Stimulated activated CD8-positive, alpha-beta memory T cell treated with anti-CD3 and anti-CD28 coated beads, Interleukin-4, amount 100 ng/mL, for 48 hours (primary cell): ENCODE data around the gene SGSH.
"Not testable (repeated sequence)": the region's sequence is repeated elsewhere in the genome, so short reads cannot be mapped to it uniquely, and the experiment has no call there.

Source experiments
- DNase-seq: peaks from one replicate; pipeline ENCODE4 v3.0.0-alpha.2; 2020

Gene SGSH

DNA sequence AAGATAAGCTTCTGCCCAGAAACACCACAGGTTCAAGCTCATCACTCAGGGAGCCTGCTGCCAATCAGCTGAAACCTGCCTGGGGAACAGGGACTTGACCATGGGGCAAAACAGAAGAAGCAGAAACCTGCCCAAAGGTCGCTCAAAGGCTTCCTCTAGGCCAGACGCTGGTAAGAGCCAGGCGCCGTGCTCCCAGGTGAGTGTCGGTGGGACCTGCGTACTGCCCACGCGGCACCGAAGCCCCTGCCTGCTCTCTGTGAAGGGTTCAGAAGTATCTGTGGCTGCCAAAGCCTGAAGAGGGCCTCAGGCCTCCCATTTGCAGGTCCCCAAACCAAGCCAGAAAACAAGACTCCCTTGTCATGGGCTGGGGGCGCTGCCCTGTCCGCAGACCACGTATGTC lies 10.4 kb downstream of the SGSH start:
- no peak for DNase-seq

DNA sequence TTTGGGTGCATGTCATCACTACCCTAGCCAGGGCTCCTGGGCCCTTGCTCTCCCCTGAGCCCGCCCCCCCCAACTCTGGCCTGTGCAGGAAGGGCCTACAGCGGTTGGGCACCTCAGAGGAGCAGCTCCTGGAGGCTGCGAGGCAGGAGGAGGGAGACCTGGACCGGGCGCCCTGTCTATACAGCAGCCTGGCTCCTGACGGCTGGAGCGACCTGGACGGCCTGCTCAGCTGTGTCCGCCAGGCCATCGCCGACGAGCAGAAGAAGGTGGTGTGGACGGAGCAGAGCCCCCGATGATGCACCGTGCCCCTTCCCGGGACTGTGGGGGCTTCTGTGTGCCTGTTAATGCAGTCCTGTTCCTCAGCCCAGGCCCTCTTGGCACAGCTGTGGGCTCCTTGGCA lies 12.1 kb downstream of the SGSH start:
- DNase-seq = no peak

DNA sequence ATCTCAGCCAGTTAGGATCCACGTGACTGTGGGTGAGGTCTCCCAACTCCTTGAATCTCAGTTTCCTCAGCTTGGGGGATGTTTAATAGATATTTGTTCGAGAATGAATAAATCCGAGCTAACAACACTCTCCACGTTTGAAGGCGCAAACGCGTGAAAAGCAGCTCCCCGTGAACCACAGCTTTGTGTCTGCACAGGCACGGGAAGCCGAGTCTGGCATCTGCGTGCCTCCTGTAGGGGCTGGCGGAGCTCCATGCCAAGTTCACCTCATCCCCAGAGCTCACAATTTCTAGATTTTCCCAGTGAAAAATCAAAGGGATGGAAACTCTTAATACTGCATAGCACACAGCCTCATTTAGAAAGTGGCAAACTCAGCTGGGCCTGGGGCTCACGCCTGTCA lies 14.3 kb downstream of the SGSH start:
- no peak for DNase-seq

DNA sequence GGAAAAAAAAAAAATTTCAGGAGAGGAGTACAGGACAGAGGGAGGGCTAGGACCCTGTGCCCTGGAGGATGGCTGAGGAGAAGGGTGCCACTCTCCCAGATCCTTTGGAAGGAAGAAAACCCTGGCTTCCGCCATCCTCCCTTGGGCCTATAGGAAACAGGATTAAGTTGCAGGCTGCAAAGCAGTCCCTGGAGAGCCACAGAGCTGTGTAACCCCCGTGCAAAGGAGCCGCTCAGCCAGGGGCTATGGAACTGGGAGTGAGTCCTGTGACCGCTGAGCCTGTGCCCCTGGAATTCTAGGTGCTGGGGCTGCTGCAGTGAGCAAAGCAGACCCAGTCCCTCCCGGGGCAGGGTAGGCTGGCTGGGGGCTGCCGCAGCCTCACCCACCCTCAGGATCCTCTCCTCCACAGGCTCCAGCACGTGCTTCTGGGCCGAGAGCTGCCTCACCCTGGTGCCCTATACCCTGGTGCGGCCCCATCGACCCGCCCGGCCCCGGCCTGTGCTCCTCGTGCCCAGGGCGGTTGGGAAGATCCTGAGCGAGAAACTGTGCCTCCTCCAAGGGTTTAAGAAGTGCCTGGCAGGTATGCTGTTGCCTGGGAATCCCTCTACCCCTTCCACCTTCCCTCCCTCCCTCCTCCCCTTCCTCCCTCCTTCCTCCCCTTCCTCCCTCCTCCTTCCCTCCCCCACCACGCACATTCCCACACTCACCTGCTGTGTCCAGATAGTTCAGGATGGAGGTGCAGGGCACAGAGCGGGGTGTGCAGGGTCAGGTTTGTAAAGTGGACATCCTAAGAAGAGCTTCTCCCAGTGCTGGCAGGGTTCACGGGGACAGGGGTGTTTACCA lies 15.3 kb downstream of the SGSH start:
- no peak for DNase-seq

DNA sequence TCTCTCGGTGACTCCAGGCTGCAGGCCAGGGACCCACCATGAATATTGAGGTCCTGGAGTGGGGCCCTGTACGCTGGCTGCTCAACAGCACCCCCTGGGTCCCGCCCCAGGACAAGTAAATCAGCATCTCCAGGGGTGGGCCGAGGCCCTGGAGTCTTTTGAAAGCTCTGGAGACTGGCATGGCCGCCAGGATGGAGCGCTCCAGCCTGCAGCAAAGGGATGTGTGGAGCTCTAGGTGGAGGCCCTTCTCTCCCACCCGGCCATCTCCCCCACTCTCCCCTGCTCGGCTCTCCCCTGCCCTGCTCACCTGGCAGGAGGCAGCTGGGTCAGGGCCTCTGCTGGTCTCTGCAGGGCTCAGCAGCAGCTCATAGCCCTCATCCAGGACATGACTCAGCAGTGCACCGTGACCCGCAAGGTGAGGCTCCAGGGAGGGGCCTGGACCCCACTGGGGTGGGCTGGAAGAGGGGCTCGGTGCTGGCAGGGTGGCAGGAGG lies 16.6 kb downstream of the SGSH start:
- DNase-seq = no peak

DNA sequence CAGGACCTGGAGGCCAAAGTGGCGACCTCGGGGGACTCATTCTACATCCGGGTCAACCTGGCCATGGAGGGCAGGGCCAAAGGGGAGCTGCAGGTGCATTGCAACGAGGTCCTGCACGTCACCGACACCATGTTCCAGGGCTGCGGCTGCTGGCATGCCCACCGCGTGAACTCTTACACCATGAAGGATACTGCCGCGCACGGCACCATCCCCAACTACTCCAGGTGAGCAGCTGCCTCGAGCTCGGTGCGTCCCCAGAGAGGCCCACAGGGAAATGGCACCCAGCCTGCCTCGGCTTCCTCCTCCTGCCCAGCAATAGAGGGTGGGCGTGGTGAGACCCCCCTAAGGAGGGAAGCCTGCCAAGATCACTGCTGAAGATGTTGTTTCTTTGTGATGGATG lies 17.9 kb downstream of the SGSH start:
- DNase-seq = no peak

DNA sequence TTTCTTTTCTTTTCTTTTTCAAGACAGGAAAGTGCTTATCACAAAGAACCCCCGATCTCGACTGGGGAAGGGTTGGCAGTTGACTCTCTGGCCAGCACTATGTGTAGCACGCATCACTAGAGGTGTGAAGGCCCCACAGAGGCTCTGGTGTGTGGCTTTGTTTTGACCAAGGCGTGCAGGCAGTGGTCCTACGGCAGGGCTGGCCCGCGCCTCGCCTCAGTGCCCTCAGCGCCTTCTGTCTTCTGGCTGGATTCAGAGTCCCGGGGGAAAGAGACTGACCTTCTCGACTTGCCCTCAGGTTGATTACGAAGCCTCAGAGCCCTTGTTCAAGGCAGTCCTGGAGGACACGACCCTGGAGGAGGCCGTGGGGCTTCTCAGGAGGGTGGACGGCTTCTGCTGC lies 18.7 kb downstream of the SGSH start:
- no peak for DNase-seq

DNA sequence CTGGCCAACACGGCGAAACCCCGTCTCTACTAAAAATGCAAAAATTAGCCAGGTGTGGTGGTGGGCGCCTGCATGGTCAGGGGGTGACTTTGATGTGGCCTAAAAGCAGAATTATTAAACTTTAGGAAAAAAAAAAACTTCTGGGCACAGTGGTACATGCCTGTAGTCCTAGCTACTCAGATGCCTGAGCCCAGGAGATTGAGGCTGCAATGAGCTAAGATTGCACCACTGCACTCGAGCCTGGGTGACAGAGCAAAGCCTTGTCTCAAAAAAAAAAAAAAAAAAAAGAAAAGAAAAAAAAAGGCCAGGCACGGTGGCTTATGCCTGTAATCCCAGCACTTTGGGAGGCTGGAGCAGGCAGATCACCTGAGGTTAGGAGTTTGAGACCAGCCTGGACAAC lies 20.8 kb downstream of the SGSH start:
- not testable (repeated sequence) for DNase-seq

DNA sequence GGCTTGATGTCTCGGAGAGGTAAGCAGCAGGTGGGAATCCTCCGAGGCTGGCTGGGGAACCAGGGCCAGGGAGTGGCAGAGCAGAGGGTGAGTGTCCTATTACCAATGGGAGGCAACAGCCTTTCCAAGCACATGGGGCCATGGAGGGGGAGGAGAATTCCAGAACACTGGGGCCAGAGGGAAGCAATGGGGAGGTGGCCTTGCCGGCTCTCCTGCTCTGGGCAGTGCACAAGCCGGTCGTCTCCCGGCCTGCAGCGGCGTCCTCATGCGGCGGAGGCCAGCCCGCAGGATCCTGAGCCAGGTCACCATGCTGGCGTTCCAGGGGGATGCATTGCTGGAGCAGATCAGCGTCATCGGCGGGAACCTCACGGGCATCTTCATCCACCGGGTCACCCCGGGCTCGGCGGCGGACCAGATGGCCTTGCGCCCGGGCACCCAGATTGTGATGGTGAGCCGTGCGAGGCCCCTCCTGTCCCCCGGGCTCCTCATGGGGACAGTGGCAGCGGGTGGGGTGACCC lies 21.9 kb downstream of the SGSH start:
- DNase-seq = no peak

DNA sequence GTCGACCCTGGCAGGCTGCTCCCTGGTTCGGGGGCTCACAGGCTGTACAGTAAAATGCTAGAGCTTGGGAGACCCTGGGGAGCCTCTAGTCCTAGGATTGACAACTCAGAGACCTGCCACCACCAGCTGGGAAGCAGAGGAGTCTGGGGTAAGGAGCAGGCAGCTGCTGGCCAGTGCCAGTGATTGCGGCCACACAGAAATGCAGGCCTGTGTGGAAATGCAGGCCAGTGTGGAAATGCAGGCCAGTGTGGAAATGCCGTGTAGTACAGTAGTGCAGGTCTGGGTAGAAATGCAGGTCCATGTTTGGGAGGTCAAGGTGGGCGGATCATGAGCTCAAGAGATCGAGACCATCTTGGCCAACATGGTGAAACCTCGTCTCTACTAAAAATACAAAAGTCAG lies 23.5 kb downstream of the SGSH start:
- DNase-seq = no peak

DNA sequence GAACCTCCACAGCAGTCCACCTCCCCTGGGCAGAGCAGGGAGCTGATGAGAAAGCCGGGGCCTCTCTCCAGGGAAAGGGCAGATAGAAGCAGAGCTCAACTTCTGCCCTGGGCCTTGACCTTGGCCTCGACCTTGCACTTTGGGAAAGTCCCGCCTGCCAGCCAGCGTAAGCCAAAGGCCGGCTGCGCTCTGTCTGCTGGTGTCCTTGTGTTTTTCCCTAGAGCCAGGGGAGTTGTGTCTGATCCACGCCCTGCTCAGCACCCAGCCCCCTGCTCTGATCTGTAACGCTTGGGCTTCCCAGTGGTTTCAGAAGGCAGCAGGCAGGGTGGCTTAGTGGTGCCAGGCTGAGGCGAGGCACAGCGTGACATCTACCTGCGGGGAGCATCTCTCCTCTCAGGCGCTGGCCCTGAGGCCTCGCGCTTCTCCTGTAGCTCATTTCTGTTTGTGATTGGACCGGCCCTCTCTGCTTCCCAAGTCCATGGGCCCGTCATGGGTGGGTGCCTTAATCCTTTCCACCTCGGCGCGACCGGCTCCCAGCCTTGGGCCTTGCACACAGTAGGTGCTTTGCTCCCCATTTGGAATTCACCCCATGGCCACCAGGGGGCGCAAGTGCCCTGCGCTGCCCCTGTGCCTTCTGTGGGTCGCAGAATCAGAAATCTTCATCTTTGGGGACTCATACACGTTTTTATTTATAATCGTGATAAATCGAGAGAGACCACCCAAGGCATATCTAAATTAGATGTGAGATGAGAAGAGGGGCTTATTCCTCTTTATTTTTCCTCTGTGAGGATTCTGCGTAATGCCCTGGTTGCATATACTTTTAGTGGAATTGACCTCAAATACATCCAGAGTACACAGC lies 24.2 kb downstream of the SGSH start:
- DNase-seq = peak; percentile 71

DNA sequence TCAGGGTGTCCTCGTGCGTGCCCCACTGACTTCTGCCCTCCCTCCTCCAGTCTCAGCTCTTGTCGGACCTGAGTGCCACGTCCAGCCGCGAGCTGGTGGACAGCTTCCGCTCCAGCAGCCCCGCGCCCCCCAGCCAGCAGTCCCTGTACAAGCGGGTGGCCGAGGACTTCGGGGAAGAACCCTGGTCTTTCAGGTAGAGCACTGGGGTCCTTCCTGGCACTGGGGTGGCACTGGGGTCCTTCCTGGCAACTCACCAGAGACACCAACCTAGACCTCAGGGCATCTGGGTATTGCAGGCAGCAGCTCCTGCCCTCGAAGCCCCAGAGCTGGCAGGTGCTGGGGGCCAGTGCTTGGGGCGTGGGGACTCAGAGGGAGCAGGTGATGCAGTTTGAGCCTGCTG lies 25.0 kb downstream of the SGSH start:
- DNase-seq = no peak

DNA sequence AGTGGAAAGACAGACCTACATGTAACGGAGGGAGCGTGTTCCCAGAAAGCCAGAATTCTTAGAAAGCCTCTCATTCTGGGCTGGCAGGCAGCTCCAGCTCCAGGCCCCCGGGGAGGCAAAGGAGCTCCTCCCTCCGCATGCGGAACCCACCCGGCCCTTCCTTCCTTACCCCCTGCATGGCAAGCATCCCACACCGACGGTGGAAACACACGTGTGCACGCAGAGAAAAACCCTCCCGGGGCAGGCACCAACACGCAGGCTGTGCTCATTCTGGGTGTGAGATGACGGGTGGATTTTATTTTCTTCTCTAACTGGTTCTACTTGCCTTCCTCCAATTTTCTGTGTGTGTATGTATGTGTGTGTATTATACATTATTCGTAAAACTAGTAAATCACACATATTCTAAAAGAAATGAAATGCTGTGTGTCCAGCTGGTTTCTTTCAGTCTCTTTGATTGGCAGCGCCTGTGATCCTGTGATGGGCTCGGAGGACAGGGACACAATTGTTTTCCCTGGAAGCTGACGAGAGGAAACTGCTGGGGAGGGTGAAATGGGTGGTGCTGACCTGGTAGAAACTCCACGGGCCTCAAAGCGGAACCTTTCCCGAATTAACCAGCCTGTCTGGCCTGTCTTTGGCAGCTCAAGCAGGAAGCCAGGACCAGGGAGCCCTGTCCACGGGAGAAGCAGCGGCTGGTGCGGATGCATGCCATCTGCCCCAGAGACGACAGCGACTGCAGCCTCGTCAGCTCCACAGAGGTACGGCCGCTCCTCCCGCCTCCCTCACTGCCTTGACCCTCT lies 28.1 kb downstream of the SGSH start:
- DNase-seq = no peak

DNA sequence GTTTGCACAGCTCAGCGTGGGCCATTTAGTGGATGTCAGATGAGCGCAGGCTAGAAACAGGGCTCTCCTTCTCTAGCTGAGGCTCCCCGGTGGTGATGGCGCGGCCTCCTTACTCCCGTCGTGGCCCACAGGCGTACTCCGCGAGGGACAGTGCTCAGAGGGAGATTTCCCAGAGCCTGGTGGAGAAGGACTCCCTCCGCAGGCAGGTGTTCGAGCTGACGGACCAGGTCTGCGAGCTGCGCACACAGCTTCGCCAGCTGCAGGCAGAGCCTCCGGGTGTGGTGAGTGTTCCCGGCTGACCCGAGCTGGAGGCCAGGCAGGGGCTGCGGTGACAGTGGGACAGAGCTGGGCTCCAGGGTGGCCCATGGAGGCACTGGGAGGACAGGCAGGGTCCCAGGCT lies 28.9 kb downstream of the SGSH start:
- no peak for DNase-seq

DNA sequence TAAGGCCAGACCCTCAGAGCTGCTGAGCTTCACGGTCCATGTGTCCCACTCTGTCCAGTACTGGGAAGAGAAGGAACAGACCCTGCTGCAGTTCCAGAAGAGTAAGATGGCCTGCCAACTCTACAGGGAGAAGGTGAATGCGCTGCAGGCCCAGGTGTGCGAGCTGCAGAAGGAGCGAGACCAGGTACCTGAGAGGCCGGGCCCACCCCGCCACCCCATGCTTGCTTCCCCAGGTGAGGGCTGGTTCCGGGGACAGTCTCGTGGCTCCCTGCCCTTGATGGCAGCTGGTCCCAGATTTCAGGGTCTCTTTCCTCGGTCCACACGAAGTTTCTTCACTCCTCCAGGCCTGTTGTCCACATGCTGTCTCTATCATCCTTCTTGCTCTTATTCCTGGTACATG lies 29.4 kb downstream of the SGSH start:
- DNase-seq = no peak

DNA sequence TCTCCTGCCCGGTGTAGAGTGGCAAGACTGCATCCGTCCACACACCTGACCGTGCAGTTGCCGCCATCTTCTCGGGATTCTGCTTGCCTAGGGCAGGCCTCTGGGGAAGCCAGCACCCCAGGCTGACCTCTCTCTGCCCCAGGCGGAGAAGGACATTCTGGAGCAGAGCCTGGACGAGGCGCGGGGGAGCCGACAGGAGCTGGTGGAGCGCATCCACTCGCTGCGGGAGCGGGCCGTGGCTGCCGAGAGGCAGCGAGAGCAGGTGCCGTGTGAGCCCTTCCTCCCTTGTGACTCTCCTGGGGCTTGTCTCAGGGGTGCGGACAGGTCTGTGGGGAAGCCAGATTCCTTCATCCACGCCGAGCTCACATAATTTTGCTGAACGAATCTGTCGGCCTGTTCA lies 30.5 kb downstream of the SGSH start:
- no peak for DNase-seq

DNA sequence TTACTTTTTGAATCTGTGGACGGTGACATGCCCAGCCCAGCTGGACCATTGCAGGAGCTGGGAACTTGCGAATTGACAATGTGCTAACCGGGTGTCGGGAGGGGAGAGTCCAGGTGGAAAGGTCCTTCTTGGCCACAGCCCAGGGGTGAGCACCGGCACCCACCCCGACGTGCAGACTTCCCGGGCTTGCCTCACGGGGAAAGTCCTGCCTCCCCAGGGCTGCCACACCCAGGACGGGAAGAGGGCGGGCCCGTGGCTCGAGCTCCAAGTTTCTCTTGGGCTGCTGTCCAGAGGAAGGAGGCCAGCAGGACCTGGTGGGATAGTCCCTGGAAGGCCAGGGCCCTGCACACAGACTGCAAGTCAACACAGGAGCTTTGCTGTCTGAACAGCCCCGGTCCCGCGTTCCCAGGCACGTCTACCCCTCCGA lies 32.6 kb downstream of the SGSH start:
- DNase-seq = no peak

DNA sequence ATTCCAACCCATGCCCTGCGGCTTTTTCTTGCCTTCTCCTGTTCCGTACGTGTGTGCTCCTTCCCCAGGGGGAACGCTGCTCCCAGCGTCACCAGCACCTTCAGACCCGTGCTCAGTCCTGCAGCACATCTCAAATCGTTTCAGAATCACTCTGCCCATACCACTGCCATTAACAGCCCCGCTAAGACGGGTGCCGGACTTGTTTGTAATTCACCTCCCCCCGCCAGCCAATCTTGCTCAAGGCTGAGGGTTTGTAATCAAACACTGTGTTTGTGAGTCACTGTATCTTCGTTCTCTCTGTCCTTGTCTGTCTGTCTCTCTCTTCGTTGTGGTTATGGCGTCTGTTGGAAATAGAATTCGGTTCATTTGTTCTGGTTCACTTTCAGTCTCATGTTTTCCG lies 33.0 kb downstream of the SGSH start:
- no peak for DNase-seq

DNA sequence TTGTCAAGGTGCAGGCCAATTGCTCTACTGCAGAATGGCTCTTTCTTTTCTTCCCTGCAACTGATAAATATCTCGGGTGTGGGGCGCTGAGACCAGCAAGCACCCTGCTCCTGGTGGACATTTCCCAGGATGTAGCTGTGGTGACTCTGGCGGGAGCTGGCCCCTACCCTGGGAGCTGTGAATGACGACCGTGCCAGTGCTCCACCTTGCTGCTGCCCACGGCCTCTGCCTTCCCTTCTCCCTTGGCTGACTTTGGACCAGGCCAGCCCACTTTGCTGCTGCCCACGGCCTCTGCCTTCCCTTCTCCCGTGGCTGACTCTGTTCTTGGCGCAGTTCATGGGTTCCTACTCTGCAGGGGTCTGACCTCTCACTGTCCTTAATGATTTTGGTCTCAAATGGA lies 34.2 kb downstream of the SGSH start:
- no peak for DNase-seq

DNA sequence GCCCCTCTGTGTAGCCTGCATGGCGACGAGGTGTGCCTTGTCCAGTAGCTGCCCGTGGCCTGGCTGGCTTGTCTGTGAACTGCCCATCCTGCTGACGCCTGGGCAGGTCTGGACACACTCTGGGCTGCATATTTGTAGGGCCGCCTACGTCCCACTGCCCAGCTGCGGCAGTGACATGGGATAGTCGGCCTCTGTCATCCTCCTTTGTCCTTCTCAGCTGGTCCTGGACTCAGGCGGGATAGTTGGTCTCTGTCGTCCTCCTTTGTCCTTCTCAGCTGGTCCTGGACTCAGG lies 35.8 kb downstream of the SGSH start:
- no peak for DNase-seq

DNA sequence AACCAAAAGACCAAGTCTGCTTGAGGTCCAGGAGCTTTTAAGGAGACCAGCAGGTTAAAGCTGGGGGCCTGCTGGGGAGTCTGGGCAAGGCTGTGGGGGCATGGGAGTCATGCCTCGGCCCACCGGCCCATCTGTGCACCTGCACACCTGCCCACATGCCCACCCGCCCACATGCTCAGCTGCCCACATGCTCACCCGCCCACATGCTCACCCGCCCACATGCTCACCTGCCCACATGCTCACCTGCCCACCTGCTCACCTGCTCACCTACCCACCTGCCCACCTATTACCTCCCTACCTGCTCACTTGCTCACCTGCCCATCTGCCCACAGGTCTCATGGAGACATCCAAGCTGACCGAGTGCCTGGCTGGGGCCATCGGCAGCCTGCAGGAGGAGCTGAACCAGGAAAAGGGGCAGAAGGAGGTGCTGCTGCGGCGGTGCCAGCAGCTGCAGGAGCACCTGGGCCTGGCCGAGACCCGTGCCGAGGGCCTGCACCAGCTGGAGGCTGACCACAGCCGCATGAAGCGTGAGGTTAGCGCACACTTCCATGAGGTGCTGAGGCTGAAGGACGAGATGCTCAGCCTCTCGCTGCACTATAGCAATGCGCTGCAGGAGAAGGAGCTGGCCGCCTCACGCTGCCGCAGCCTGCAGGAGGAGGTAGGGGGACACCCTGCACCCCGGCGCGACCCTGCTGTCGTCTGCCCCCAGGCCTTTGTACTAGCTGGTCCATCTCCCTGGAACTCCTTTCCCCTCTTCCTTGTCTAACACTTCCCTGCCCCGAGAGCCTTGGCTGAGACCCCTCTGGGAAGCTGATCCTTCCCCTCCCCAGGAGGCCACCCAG lies 36.3 kb downstream of the SGSH start:
- no peak for DNase-seq

DNA sequence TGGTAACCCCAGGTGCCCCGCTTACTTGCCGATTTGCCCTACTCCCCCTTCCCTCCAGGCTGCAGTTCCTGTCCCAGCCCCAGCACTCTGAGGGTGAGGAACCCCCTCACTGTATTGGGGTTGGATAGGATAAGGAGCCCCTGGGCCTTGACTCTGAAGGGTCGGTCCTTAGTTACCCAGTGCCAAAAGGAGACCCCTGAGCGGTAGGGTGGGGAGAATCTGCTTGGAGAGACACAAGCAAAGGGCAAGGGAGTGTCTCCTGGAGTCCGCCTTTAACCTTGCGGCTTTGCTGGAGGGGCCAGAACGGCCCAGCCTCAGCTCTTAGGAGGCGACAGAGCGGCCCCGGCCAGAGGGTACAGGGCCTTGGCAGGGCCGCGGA lies 37.3 kb downstream of the SGSH start:
- DNase-seq = no peak
